KBM-7 (cell line): ENCODE measurements around the gene GSTA3.
A peak's percentile ranks its signal among the peaks of the same experiment; 100 is the strongest.
"Not testable (repeated sequence)": the region's sequence is repeated elsewhere in the genome, so short reads cannot be mapped to it uniquely, and the experiment has no call there.

Experiments
- DNase-seq: peaks from one replicate; pipeline ENCODE4 v3.0.0-alpha.2; 2015
- in situ Hi-C: fragments of 300-500 bp; cut with MboI; formaldehyde crosslinking; loops from 2 replicates; pipeline ENCODE4 v1.14.3; 2020; ENCODE audit warnings: low sequenced_read_pairs, low pct_unique_long_range_greater_than_20kb, mixed read lengths

GSTA3 gene

DNA sequence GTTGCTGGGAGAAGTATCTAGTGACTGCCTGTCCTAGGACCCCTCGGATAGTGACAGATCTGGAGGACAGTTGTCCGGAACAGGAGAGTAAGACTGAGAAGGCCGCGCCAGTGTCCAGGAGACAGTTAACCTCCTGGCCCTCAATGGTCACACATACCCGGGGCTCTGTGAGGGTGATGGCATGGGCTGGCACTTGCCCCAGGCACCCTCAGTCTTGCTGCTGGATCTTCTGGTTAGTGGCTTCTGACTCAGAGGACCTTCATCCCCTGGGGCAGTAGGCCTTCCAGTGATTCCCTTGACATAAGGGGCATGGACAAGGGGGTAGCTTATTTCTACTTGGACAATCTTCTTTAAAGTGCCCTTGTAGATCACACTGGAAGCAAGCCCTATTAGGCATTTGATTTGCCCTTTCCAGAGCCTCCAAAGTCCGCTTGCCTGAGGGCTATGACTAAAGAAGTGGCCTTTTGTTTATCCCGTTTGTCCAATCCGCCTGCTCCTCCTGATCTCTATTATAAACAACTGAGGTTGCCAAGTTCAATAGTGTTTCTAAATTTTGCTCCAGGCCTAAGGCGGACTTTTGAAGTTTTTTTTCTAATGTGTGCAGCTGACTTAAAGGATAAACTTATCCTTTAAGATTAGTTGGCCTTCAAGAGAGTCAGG is 8.7 kb upstream of the GSTA3 start:
- DNase-seq, in situ Hi-C loops: not testable (repeated sequence)

DNA sequence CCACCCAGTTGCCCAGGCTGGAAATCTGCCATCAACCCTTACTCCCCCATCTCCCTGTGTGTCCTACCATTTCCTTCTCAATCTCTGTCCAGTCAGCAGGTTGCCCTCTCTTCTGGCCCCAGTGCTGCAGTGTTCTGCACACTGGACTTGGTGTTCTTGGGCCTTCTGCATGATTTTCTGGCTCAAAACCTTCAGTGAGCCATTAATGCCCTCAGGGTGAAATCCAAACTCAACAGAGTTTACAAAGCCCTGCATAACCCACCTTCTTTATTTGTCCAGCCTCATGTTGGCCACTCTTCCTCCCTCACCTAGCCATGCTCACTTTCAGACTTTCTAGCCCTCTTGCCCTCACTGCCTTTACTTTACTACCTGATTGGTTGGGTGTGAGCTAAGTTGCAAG is 5.0 kb upstream of the GSTA3 start:
- in situ Hi-C loops: no loop called here
- DNase-seq: no peak

- no peak for DNase-seq
- in situ Hi-C loops: no loop called here
Observed at GRCh38 chr6:52910091-52910490, 593 bp upstream of the GSTA3 start.

DNA sequence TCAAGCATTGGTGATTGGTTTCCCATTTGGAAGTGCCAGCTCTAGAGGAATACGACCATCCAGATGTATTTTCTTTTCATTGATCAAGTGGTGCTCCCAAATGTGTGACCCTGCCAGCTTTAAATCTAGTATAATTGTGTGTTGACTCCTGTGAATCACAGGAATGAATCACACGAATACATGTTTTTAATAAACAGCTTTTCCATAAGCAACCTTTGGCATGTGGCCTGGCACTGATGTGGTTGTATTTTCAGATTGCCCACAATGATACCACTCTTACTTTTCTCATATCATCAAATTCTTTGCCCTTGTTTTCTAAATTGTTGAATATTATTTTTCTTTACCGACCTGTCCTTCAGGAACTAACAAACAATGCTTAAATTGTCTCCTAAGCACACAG is 367 bp downstream of the GSTA3 start:
- in situ Hi-C loops: no loop called here

GRCh38 chr6:52908526-52908925 is 972 bp downstream of the GSTA3 start:
- in situ Hi-C loops: no loop called here
- DNase-seq: no peak

More for the DNA sequence above, 367 bp downstream of the GSTA3 start:
- no peak for DNase-seq

GRCh38 chr6:52904562-52905279 is 4.8 kb downstream of the GSTA3 start:
- in situ Hi-C loops: no loop called here
- peak; percentile 9 for DNase-seq

- in situ Hi-C loops: no loop called here
Observed at GRCh38 chr6:52900536-52900935, 9.0 kb downstream of the GSTA3 start.

DNA sequence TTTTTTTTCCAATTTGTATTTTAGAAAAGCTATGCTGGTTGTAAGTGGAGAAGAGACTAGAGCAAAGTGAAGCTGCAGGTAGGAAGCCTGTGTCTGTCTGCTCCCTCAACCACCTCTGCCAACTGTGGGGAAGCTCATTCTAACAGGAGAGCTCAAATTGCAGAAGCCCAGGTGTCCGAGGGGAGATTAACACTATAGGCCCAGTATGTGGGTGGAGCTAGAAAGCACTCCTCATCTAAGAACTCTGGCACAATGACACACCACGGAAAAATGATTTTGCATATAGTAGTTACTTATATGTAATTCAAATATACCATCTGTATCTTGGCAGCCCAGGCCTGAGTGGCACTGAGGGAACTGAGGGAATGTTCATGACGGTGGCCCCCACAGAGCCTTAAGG is 13.7 kb downstream of the GSTA3 start:
- DNase-seq, in situ Hi-C loops: not testable (repeated sequence)

More at GRCh38 chr6:52900536-52900935, 9.0 kb downstream of the GSTA3 start:
- DNase-seq: no peak

- no peak for DNase-seq
- in situ Hi-C loops: no loop called here
Observed at GRCh38 chr6:52894285-52894684, 15.2 kb downstream of the GSTA3 start.

- in situ Hi-C loops: no loop called here
- DNase-seq: no peak
Observed at GRCh38 chr6:52893803-52894202, 15.7 kb downstream of the GSTA3 start.

DNA sequence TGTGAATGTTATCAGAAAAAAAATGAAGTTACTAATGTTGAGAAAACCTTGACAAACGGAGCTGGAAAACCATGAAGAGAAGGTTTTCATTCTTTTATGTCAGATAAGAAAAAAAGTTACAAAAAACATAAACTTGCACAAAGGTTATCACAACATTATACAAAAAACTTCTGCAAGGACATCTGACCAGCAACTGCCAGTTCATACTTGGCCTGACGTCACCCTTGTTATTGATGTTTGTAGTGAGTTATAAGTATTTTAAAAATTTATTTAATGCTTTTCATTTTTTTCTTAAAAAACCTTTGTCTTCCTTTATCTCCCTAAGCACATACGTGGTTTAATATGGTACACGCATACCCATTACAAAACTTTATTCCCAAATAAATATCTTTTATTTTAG is 16.3 kb downstream of the GSTA3 start:
- in situ Hi-C loops: no loop called here
- no peak for DNase-seq

GRCh38 chr6:52890018-52890417 is 19.5 kb downstream of the GSTA3 start:
- DNase-seq: no peak
- in situ Hi-C loops: no loop called here

DNA sequence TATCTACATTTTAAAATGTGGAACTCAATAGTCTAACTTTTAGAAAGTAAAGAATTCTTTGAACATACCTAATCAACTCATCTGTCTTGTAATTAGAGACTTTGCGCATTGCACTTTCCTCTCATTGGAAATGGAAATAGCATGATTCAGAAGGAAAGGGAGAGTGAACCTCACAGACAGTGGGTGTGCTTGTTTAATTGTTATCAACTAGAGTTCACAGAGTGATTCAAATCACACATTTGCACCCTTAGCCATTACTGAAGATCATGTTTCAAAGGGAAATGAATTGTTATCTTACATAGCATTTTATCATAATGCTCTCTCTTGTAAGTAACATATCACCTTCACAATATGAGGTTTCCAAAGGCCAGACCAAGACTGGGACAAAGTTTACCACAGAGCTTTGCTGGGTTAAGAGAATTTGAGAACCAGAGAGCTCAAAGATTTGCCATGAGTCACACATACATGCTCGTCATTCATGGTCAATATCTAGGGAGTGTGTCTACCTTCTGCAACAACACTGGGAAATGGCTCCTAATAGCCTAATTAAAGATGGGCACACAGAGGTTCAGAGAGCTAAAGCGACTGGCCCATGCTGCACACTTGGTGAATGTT is 21.5 kb downstream of the GSTA3 start:
- in situ Hi-C loops: no loop called here
- DNase-seq: no peak

DNA sequence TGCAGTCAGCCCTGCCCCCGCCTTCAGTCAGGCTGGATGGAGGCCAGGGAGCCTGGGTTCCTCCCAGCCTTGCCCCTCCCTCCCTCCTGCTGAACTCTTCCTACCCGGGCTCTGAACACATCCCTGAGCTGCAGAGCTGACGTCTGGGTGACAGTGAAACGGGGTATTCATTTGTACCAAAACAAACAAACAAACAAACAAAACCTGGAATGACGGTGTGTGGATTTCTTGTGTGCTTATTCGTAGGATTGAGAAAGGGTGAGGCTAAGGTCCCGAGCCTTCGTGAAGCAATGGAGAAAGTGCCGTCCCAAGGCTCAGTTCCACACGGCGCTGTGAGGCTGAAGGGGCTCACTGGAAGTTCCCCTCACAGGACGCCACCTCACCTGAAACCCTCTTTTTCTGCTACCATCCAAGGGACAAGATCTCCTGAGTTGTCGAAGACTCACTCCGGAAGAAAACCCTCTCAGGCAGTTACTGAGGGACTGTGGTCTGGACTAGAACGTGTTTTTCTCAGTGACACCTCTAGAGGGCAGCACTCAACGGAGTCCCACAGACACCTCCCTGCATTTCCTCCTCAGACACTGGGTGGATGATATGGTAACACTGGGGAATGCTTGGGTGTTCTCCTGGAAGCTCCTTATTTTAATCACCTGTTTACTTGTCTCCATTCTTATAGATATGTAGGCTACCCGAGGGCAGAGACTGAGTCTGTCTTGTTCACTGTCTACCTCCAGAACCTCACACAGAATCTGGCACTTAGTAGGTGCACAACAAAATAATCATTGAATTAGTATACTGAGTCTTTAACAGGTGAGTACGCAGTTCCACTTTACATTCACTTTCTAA is 27.3 kb downstream of the GSTA3 start:
- DNase-seq: peak; percentile 85
- in situ Hi-C loops: no loop called here

- in situ Hi-C loops: no loop called here
Observed at GRCh38 chr6:52881662-52881995, 27.9 kb downstream of the GSTA3 start.

GRCh38 chr6:52877786-52878185 is 31.7 kb downstream of the GSTA3 start:
- DNase-seq: no peak
- in situ Hi-C loops: no loop called here

More at GRCh38 chr6:52881662-52881995, 27.9 kb downstream of the GSTA3 start:
- DNase-seq: no peak

DNA sequence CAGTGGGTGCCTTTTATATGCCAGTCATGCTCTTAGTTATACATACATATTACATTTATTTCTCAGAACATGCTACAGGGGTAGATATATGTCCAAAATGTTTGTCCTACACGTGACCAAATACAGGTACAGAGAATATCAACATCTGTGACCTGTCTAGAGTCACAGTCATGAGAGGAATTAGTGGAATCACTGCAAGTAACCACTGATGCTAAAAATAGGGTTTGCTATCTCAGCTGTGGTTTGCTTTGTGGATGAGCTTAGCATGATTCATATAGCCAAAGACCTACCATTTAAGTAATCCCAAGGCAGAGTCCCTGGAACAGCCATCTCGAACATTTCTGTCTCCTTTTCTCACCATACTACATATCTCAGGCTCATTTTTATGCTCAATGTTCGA is 32.3 kb downstream of the GSTA3 start:
- peak; percentile 10 for DNase-seq
- in situ Hi-C loops: no loop called here

DNA sequence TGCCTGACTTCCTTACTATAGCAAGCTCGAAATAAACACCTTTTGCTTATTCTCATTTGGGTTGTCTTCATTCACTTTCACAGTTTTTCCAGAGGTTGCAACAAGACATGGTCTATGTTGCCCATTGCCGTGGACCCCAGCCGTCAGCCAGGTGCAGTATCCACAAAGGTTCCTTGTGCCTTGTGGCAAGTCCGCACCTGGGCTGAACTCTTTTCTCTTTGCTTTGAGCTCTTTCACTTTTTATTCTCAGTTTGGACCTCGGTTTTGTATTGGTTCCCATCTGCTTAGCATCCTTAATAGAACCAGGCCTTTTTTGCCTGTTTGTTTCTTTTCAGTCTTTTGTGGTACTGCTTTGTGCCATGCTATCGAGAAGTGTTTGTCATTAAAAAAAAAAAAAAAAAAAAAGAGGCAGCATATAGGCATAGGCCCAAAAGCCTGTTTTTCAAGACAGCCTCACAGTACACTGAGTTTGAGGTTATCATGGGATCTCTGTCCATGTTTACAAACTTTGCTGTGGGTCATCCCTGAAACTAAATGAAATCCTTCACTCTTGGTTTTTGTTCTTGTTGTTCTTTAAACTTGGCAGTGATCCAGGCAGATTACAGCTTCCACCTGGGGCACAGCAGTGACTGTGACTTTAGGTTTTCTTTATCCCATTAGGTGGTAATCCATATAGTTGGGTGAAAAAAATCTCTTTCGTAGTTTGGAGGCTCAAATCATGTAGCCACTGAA is 33.3 kb downstream of the GSTA3 start:
- no peak for DNase-seq
- in situ Hi-C loops: no loop called here

- DNase-seq: no peak
- in situ Hi-C loops: no loop called here
Observed at GRCh38 chr6:52872031-52872430, 37.5 kb downstream of the GSTA3 start.
